ENCODE data around the gene TRABD2B.

GRCh38 chr1:47824716-47825115 is 172.5 kb downstream of the TRABD2B start:
- TF ChIP-seq CTCF (IDR thresholded peaks at IDR 0.05; ENCODE audit: poor library complexity) = no peak
- no peak for TF ChIP-seq EZH2 (IDR thresholded peaks at IDR 0.05; ENCODE audit: borderline replicate concordance)

Measured in hepatocyte (in vitro differentiated cells).